HL-60/S4 treated with retinoic acid at 250 ng/mL for 4 days and 3 days (cell line): Measurements from ENCODE around the gene CA5A.
"Not testable (repeated sequence)": the region's sequence is repeated elsewhere in the genome, so short reads cannot be mapped to it uniquely, and the experiment has no call there.

ENCODE experiments used
- in situ Hi-C: fragments of 300-500 bp; cut with MboI; formaldehyde crosslinking; loops from 2 replicates; pipeline ENCODE4 v1.7.0; 2022; ENCODE audit warnings: low sequenced_read_pairs

CA5A gene

GRCh38 chr16:87897521-87898505 is 38.5 kb downstream of the CA5A start:
- in situ Hi-C loops: no loop called here

GRCh38 chr16:87896924-87897520 is 39.3 kb downstream of the CA5A start:
- in situ Hi-C loops: not testable (repeated sequence)

- in situ Hi-C loops: not testable (repeated sequence)
Measured at GRCh38 chr16:87896176-87896890, 40.0 kb downstream of the CA5A start.

DNA sequence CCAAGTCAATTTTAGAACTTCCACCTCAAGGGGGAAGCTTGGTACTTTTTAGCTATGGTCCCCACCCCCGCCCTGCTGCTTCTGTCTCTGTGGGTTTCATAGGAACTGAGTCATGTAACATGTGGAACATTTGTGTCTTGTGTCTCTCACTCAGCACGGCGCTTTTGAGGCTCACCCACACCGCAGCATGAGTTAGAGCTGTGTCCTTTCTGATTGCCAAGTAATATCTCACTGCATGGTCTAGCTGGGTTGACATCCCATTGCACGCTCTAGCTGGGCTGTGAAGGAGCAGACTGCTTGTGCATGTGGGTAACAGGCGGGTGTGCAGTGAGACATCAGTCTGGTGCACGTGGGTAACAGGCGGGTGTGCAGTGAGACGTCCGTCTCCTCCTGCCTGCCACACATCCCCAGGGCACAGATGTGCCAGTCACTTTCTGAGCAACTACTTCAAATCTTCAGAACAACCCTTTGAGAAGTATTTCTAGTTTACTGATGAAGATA is 40.6 kb downstream of the CA5A start:
- in situ Hi-C loops: no loop called here

GRCh38 chr16:87894005-87894404 is 42.3 kb downstream of the CA5A start:
- in situ Hi-C loops: not testable (repeated sequence)

GRCh38 chr16:87891764-87892163 is 44.6 kb downstream of the CA5A start:
- in situ Hi-C loops: no loop called here

DNA sequence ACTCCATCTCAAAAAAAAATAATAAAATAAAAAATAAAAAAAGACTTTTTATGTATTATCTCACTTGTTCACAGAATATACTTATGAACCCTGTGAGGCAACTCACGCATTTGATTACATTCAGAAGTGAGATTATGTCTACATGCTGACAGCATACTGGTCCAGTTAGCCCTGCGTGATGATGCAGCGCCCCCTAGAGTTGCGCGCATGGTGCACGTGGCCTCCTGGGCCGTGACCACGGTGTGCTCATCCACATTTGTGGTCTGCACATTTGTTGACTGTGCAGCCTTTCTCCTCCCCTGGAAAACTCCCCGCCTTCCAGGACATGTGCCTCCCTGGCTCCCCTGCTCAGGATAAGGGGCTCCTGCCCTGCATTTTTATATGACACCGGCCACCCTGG is 46.6 kb downstream of the CA5A start:
- in situ Hi-C loops: not testable (repeated sequence)

GRCh38 chr16:87888346-87888745 is 48.0 kb downstream of the CA5A start:
- in situ Hi-C loops: not testable (repeated sequence)

- in situ Hi-C loops: not testable (repeated sequence)
Measured at GRCh38 chr16:87887931-87888330, 48.4 kb downstream of the CA5A start.

- in situ Hi-C loops: not testable (repeated sequence)
Measured at GRCh38 chr16:87885371-87885967, 50.9 kb downstream of the CA5A start.

GRCh38 chr16:87882436-87883019 is 53.8 kb downstream of the CA5A start:
- in situ Hi-C loops: no loop called here

DNA sequence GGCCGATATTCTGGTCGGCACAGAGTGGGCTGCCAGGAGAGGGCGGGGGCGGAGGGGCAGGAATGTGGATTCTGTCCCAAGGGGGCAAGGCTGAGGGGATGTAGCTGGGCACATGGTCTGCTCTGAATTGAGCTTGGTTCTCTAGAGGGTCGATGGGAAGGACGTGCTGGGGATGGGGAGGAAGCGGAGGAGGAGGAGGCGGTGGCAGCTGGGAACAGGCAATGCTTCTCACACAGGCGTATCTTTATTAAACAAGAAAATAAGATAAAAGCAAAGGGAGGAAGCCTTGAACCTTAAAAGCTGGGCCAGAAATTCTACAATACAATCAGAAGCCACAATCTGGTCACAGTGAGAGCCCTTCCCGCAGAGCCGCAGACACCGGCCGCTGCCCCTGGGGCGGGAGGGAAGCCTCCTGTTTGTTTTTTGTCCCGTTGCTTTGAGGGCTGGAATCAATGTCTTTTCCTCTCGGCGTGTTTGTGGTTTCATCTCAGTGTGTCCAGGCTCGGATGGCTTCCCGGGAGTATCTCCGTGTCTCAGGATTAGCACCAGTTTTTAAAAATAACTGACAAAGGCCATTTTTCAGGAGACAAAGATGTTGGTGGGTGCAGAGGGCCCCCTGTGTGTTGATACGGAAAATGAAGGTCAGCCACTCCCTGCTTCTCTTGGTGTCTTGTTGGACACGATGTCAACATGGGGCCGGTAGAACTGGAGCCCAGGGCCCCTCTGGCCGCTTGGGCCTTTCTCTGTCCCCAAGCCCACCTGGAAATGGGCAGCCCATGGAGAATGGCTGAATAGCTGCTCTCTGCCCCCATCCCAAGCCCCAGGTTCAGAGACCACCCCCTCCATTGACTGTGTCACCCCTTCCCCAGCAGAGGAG is 54.8 kb downstream of the CA5A start:
- in situ Hi-C loops: no loop called here

GRCh38 chr16:87880117-87880696 is 56.1 kb downstream of the CA5A start:
- in situ Hi-C loops: no loop called here

DNA sequence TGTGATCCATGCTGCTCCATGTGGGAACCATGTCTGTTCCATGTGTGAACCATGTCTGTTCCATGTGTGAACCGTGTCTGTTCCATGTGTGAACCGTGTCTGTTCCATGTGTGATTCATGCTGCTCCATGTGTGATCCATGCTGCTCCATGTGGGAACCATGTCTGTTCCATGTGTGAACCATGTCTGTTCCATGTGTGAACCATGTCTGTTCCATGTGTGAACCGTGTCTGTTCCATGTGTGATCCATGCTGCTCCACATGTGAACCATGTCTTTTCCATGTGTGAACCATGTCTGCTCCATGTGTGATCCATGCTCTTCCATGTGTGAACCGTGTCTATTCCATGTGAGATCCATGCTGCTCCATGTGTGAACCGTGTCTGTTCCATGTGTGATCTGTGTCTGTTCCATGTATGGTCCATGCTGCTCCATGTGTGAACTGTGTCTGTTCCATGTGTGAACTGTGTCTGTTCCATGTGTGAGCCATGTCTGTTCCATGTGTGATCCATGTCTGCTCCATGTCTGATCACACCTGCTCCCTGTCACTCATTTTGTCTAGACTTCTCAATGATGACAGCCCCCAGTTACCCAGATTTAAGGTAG is 56.8 kb downstream of the CA5A start:
- in situ Hi-C loops: not testable (repeated sequence)

GRCh38 chr16:87878704-87879103 is 57.6 kb downstream of the CA5A start:
- in situ Hi-C loops: no loop called here

GRCh38 chr16:87877942-87878507 is 58.3 kb downstream of the CA5A start:
- in situ Hi-C loops: no loop called here

DNA sequence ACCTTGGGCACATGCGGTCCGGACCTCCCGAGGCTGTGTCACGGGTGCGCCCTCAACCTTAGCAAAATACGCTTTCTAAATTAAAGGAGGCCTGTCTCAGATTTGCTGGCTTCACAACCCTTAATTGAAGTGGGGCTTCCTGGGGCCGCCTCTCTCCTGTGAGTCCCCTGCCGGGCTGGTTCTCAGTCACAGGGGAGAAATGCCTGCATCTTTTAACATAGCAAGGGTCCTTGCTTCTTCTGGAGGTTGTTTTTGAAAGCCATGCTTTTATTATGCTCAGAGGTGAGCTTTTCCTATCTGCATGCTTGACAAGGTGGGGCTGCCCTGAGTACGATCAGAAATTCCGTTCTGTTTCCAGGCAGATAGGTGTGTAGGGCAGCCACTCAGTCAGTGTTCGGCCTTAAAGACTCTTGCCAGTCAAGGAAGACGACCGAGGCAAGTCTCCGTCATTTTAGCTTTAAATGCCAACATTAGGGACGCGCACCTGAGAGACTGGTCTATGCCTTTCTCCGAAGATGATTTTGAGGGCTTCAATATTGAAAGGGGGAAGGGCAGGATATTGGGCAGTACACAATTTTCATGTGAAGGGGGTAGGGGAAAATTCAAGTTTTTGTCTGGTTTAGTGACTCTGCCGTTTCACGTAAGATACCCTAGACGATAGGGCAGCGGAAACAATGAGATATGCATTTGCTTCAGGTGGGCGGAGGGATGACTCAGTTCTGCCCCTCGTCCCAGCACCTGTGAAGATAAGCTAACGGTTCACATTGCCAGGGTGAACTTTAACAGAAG is 61.5 kb downstream of the CA5A start:
- in situ Hi-C loops: no loop called here
